CD4-positive, alpha-beta T cell treated with Interleukin-21 for 1 hour (primary cell): Measurements from ENCODE around the gene GPR25.
"Not testable (repeated sequence)": the region's sequence is repeated elsewhere in the genome, so short reads cannot be mapped to it uniquely, and the experiment has no call there.

Experiments
- DNase-seq: peaks from one replicate; pipeline ENCODE4 v3.0.0-alpha.2; 2020

The GPR25 gene

GRCh38 chr1:200895801-200896530 is 23.2 kb downstream of the GPR25 start:
- no peak for DNase-seq

GRCh38 chr1:200896531-200897196 is 23.9 kb downstream of the GPR25 start:
- DNase-seq, result no peak

DNA sequence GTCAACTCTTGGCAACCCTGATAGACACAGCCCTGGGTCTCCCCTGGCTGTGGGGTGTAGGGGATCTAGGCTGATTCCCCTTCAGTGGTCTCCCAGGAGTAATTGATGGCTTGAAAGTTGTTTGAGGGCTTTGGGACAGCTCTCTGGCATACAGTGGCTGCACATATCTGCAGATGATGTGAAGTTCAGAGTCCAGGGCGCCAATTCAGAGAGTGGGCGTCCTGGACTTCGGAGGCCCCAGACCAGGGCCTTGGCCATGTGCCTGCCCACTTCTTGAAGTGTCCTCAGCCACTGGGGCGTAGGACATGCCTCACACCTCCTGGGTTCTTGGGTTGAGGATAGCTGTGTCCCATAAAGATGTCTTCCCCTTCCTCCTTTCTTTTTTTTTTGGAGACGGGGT is 24.5 kb downstream of the GPR25 start:
- no peak for DNase-seq

- no peak for DNase-seq
These were observed 26.2 kb downstream of the GPR25 start for GRCh38 chr1:200899015-200899386.

DNA sequence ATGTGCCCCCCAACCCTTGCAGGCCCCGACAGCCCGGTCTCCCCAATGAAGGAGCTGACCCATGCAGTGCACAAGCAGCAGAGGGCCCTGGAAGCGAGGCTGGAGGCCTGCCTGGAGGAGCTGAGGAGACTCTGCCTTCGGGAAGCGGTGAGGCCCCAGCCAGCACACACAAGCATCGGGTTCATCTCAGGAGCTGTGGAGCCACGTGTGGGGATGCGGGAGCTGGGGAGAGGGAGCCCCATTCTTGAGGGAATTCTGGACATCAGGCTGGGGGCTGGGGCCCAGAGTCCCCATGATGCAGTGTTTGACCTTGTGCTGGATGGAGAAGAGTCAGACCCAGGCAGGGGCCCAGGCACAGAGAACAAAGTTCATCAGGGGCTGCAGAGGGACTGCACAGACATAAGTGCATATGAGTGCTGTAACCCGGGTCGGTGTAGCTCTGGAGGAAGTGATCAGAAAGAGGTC is 26.7 kb downstream of the GPR25 start:
- no peak for DNase-seq

- DNase-seq, result no peak
These were observed 27.4 kb downstream of the GPR25 start for GRCh38 chr1:200899954-200900867.

DNA sequence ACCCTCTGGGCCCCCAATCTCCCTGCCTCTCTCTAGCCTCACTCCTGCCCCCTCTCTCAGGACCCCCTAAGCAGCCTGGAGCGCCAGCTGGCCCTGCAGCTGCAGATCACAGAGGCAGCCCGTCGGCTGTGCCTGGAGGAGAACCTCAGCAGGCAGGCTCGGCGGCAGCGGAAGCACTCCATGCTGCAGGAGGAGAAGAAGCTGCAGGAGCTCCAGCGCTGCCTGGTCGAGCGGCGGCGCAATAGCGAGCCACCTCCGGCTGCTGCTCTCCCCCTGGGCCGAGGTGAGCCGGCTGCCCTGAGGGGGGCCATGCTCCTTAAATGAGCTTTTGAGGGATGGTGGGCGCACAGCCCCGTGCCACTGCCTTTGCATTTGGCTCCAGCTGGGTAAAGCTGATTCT is 28.1 kb downstream of the GPR25 start:
- DNase-seq, result no peak

DNA sequence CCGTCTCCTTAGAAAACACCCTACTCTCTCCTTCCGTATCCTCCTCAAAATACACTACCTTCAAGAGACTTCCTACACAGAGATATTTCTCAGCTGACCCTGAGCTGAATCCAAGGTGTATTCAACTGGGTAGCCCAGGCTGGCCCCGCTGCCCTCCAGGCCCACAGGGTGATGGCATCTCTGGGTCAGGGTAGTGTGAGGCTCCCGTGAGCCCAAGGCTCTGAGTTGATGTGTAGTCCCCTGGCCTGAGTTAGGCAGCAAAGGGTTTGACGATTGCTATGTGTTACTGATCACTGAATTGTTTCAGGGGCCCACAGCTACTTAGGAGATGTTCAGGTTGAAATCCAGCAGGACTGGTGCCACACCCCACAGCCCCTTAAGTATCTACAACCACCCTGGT is 28.6 kb downstream of the GPR25 start:
- DNase-seq, result no peak

DNA sequence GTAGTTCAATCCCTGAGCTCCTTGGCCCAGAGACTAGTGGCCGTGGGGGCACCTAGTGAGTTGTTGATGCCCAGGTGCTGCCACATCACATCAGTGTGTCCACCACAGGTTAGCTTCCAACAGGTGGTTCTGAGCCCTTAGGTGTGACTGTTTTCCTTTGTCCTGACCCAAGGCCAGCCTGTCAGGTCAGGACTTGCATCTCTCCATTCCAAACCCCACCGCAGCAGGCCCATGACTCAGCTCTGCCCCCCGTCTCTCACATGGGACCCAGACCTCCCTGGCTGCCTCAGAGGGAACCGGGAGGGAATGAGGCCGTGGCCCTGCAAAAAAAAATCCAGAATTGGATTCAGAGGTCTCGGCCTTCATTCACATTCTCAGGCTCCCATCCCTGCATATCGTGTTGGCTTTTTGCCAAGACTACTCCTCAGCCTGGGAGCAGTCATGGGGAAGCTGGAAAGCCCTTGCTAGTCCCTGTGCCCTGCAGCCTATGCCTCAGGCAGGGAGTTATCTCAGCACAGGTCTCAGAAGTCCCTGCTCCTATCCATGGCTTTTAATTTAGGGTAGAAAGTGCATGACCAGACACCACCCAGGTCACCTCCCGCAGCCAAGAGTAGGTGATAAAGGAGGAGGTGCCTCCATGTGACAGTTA is 29.1 kb downstream of the GPR25 start:
- DNase-seq, result no peak

- no peak for DNase-seq
These were observed 31.0 kb downstream of the GPR25 start for GRCh38 chr1:200903793-200904192.

DNA sequence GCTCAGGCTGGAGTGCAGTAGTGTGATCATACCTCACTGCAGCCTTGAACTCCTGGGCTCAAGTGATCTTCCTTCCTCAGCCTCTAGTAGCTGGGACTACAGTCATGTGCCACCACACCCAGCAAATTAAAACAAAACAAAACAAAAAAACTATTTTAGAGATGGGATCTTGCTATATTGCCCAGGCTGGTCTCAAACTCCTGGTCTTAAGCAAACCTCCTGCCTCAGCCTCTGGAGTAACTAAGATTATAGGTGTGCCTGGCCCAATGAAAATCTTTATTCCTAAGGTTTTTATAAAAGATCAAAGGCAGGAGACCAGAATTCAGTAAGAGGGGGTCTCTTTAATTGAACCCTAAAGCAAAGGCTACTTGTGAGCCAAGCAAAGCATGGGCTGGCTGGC is 32.0 kb downstream of the GPR25 start:
- DNase-seq, result no peak

DNA sequence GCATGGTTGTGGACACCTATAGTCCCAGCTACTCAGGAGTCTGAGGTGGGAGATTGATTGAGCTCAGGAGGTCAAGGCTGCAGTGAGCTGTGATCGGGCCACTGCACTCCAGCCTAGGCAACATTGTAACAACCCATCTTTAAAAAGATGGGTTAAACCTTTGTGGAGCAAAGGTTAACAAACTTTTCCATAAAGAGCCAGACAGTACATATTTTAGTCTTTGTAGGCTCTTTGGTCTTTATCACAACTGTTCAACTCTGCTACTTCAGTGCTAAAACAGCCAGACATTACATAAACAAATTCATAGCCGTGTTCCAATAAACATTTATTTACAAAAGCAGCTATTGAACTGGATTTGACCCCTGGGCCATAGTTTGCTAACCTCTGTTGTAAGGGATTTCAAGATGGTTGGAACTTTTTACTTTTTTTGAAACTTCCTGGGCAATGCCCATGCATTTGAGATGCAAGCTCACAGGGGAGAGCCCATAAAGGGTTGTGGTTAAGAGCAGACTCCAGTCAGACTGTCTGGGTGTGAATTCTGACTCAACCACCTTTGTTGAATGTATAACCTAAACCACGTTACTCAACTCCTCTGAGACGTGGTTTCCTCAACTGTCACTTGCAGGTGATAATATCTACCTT is 32.8 kb downstream of the GPR25 start:
- DNase-seq, result peak; percentile 67

GRCh38 chr1:200906491-200906890 is 33.7 kb downstream of the GPR25 start:
- no peak for DNase-seq

GRCh38 chr1:200907611-200908097 is 34.9 kb downstream of the GPR25 start:
- DNase-seq, result no peak

DNA sequence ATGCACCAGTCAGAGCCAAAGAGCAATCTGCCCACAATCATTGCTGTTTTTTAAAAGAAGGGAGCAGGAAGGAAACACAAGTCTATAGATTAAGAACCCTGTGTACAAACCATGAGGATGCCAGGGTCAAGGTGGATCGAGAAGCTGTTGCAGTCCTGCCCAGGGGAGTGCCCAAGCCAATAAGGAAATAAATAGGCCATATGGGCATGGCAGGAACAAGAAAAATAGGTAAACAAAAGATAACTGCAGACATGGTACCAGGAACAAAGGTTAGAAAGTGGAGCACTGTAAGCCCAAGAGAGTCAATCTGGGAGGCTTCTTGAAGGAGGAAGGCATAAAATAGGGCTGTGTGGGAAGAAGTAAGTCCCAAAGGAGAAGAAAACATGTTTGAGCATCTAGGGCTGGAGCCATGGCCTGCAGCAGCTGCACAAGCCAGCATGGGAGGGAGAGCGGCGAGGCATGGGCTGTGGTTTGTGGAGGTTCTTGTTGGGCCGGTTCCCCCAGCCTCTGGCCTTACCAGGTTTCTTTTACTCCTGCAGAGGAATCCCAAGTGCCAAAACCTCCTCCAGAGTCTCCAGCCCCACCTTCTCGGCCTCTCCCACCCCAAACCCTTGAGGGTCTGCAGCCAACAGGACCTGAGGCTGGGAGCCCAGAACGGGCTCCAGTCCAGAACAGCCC is 35.5 kb downstream of the GPR25 start:
- no peak for DNase-seq

- DNase-seq, result no peak
These were observed 36.3 kb downstream of the GPR25 start for GRCh38 chr1:200909071-200909470.

- no peak for DNase-seq
These were observed 37.0 kb downstream of the GPR25 start for GRCh38 chr1:200909757-200910239.

GRCh38 chr1:200911361-200911760 is 38.6 kb downstream of the GPR25 start:
- no peak for DNase-seq

DNA sequence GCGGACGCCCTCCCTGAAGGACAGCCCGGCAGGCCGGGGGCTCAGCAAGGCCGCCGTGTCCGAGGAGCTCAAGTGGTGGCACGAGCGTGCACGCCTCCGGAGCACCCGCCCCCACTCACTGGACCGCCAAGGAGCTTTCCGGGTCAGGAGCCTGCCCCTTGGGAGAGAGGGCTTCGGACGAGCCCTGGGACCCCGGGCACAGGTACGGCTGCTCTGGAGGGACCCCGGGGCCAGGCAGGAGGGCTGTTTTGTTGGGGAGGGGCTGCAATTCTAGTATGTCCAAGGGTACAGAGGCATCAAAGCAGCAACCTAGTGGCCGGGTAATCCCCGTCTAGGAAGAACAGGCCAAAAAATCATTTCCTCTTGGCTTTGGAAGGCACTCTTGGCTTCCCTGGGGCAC is 39.2 kb downstream of the GPR25 start:
- DNase-seq, result not testable (repeated sequence)

DNA sequence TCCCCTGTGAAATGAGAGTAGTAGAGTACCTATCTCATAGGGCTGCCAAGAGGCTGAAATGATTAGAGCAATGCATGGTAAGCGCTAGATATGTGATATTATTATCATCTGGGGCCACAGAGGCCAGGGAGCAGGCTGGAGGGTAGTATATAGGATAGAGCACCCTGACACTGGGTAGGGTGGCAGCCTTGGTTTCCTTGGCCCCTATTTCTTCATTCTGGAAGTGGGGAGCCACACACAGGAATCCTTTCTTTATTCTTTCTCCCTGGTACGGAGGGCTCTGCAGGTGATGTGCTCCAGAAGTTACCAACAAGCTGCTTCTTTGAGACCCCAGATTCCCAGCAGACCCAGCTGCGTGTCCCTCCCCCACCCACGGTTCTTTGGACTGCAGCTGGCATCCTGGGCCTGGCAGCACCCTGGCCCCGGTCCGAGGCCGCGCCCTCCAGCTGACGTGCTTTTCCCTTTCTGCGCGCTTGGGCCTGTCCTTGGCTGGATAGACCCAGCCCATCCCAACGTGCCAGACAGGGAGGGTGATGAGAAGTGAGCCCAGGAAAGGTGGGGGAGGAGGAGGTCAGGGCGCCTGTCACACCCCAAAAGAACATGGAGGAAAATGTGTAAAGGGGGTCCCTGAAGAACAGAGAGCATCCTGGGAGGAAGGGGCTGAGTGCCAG is 40.1 kb downstream of the GPR25 start:
- no peak for DNase-seq

- no peak for DNase-seq
These were observed 43.4 kb downstream of the GPR25 start for GRCh38 chr1:200916152-200916551.
